Lung (tissue), 12 donors: ENCODE results near the gene VPS13C. TPM values are rescaled to one million over a fixed set of nuclear protein-coding genes. Genes with fewer than 3 reads are reported as not detected.

Experiments
- ATAC-seq: fragments of 200-7000 bp; cut with Tn5 transposase; one replicate; pipeline ENCODE4 v1.9.1; 2020; ENCODE audit warnings: moderate number of reproducible peaks; ENCODE audit not compliant: insufficient read depth, low FRiP score
- DNase-seq, 3 donors: peaks; one replicate each; pipeline ENCODE4 v3.0.0-alpha.2; 2013 to 2017
- H3K27ac ChIP-seq, 2 donors: one replicate each; pipeline ENCODE4 v1.5.1; 2013; ENCODE audit warnings: mild to moderate bottlenecking in 2 of 2, moderate library complexity in 2 of 2, control low read depth in 1 of 2, inconsistent platforms in 1 of 2, low read depth in 1 of 2, low read length in 1 of 2
- H3K27me3 ChIP-seq, 3 donors: one replicate each; pipeline ENCODE4 v1.5.1; 2013; ENCODE audit warnings: low read length in 2 of 3; ENCODE audit not compliant: control insufficient read depth in 3 of 3, insufficient read depth in 3 of 3
- H3K36me3 ChIP-seq, 4 donors: one replicate each; pipeline ENCODE4 v1.5.1; 2013; ENCODE audit warnings: low read length in 4 of 4, mild to moderate bottlenecking in 1 of 4, moderate library complexity in 1 of 4; ENCODE audit not compliant: control insufficient read depth in 4 of 4, insufficient read depth in 4 of 4
- H3K4me1 ChIP-seq, 5 donors: one replicate each; pipeline ENCODE4 v1.5.1; 2013; ENCODE audit warnings: low read length in 5 of 5, mild to moderate bottlenecking in 2 of 5, moderate library complexity in 1 of 5; ENCODE audit not compliant: control insufficient read depth in 5 of 5, insufficient read depth in 5 of 5
- H3K4me3 ChIP-seq: one replicate; pipeline ENCODE4 v1.5.1; 2013; ENCODE audit warnings: mild to moderate bottlenecking, control low read depth, moderate library complexity
- H3K9ac ChIP-seq, 2 donors: one replicate each; pipeline ENCODE4 v1.5.1; 2013; ENCODE audit warnings: low read length in 2 of 2, control low read depth in 1 of 2; ENCODE audit not compliant: insufficient read depth in 1 of 2
- H3K9me3 ChIP-seq, 4 donors: one replicate each; pipeline ENCODE4 v1.5.1; 2013; ENCODE audit warnings: low read length in 3 of 4, mild to moderate bottlenecking in 1 of 4, moderate library complexity in 1 of 4; ENCODE audit not compliant: control insufficient read depth in 4 of 4, insufficient read depth in 3 of 4
- WGBS, 2 donors: extraction: QIAGEN DNeasy Blood & Tissue Kit; methylation state at CpG; one replicate each; pipeline ENCODE4 v1.1.7; 2013; 5-methylcytosine and 5-hydroxymethylcytosine counted together
- polyA plus RNA-seq, 2 donors: library from polyadenylated mRNA; stranded (reverse); fragments of 200-250 nt; gene quantifications; one replicate each; pipeline ENCODE4 v1.2.1, GENCODE V29; 2013
- total RNA-seq, 2 donors: library from RNA; depleted of rRNA in 1 of 2; stranded (reverse); fragments of >200 nt in 1 of 2; gene quantifications; one replicate each; pipeline ENCODE4 v1.2.1, GENCODE V29; 2014 to 2021
- TF ChIP-seq, protein P1 (sequence below): IDR thresholded peaks from 2 replicates; pipeline ENCODE4 v1.5.1; 2012; ENCODE audit warnings: mild to moderate bottlenecking; ENCODE audit errors: control extremely low read depth, extremely low read depth
- donor health status: control.
- donor health status: control.
- donor health status: Bipolar disorder and iron deficiency.
- donor health status: healthy.
- donor health status: DM: yes; HTN: yes; CAD: no.

Gene VPS13C
- total and polyA plus RNA-seq, 4 donors, result 16.8 to 196 (median 53.3) TPM

GRCh38 chr15:62027916-62028315 is 32.3 kb downstream of the VPS13C start:
- no peak for ATAC-seq
- 88% methylated on average over 5 of the region's 5 CpGs for WGBS, 2 donors

GRCh38 chr15:62027263-62027565 is 33.0 kb downstream of the VPS13C start:
- DNase-seq, result no peak
- Histone ChIP-seq H3K9ac (no peak overlapping the region), H3K4me3 (no peak overlapping the region), H3K36me3 (peaks cover 0 to 4% (median 3%) of the 10 kb centered on the region in 4 donors), H3K27me3 (no peaks in the 10 kb centered on the region), H3K9me3 (no peaks in the 10 kb centered on the region), H3K4me1 (no peaks in the 10 kb centered on the region), H3K27ac (no peak overlapping the region)
- ATAC-seq, result no peak
- TF ChIP-seq, protein P1, sequence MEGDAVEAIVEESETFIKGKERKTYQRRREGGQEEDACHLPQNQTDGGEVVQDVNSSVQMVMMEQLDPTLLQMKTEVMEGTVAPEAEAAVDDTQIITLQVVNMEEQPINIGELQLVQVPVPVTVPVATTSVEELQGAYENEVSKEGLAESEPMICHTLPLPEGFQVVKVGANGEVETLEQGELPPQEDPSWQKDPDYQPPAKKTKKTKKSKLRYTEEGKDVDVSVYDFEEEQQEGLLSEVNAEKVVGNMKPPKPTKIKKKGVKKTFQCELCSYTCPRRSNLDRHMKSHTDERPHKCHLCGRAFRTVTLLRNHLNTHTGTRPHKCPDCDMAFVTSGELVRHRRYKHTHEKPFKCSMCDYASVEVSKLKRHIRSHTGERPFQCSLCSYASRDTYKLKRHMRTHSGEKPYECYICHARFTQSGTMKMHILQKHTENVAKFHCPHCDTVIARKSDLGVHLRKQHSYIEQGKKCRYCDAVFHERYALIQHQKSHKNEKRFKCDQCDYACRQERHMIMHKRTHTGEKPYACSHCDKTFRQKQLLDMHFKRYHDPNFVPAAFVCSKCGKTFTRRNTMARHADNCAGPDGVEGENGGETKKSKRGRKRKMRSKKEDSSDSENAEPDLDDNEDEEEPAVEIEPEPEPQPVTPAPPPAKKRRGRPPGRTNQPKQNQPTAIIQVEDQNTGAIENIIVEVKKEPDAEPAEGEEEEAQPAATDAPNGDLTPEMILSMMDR, result no peak
- WGBS, 2 donors, result 87 to 89% methylated on average over 3 of the region's 3 CpGs

More at GRCh38 chr15:62027916-62028315, 32.3 kb downstream of the VPS13C start:
- Histone ChIP-seq H3K9me3 (no peaks in the 10 kb centered on the region), H3K27me3 (no peaks in the 10 kb centered on the region), H3K9ac (no peak overlapping the region), H3K4me3 (no peak overlapping the region), H3K4me1 (no peaks in the 10 kb centered on the region), H3K27ac (no peak overlapping the region), H3K36me3 (peaks cover 0 to 4% (median 3%) of the 10 kb centered on the region in 4 donors)
- no peak for DNase-seq
- TF ChIP-seq, protein P1, result no peak

GRCh38 chr15:62026487-62027262 is 33.6 kb downstream of the VPS13C start:
- WGBS, 2 donors, result 46 to 59% methylated on average over 2 of the region's 2 CpGs
- Histone ChIP-seq H3K4me1 (no peaks in the 10 kb centered on the region), H3K9ac (no peak overlapping the region), H3K27ac (no peak overlapping the region), H3K9me3 (no peaks in the 10 kb centered on the region), H3K4me3 (no peak overlapping the region), H3K36me3 (peaks cover 0 to 6% (median 3%) of the 10 kb centered on the region in 4 donors), H3K27me3 (no peaks in the 10 kb centered on the region)
- ATAC-seq (no peak), DNase-seq (no peak)
- TF ChIP-seq, protein P1, result no peak
